AG09309 (cell line): ENCODE data around the gene WDR27.

Experiments
- DNase-seq: peaks from one replicate; pipeline ENCODE4 v3.0.0-alpha.2; 2010; ENCODE audit warnings: low read depth
- H3K4me3 ChIP-seq: 2 replicates; pipeline ENCODE4 v1.5.1; 2011; ENCODE audit warnings: mild to moderate bottlenecking, low read depth, low read length, moderate library complexity; ENCODE audit not compliant: control insufficient read depth
- TF ChIP-seq, protein P1 (sequence below): IDR thresholded peaks from 2 replicates; pipeline ENCODE4 v1.5.1; 2011; ENCODE audit warnings: mild to moderate bottlenecking, low read depth, low read length, inconsistent platforms; ENCODE audit not compliant: insufficient read depth, control insufficient read depth; ENCODE audit errors: missing control alignments

WDR27 gene

DNA sequence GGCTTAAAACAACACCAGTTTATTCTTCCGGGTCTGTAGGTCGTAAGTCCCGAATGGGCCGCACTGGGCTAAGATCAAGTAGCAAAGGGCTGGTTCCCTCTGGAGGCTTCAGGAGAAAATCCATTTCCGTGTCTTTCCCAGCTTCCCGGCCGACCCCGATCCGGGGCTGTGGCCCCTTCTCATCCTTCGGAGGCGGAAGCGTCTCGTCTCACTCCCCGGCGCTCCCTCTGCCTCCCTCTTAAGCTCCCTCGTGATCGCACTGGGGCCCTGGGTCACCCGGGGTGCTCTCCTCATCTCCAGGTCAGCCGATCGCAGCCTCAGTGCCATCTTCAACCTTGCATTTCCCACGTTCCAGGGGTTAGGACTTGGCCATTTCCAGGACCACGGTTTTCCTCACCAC is 199.4 kb downstream of the WDR27 start:
- no peak overlapping the region for H3K4me3 ChIP-seq
- TF ChIP-seq, protein P1, sequence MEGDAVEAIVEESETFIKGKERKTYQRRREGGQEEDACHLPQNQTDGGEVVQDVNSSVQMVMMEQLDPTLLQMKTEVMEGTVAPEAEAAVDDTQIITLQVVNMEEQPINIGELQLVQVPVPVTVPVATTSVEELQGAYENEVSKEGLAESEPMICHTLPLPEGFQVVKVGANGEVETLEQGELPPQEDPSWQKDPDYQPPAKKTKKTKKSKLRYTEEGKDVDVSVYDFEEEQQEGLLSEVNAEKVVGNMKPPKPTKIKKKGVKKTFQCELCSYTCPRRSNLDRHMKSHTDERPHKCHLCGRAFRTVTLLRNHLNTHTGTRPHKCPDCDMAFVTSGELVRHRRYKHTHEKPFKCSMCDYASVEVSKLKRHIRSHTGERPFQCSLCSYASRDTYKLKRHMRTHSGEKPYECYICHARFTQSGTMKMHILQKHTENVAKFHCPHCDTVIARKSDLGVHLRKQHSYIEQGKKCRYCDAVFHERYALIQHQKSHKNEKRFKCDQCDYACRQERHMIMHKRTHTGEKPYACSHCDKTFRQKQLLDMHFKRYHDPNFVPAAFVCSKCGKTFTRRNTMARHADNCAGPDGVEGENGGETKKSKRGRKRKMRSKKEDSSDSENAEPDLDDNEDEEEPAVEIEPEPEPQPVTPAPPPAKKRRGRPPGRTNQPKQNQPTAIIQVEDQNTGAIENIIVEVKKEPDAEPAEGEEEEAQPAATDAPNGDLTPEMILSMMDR: no peak
- DNase-seq: no peak

DNA sequence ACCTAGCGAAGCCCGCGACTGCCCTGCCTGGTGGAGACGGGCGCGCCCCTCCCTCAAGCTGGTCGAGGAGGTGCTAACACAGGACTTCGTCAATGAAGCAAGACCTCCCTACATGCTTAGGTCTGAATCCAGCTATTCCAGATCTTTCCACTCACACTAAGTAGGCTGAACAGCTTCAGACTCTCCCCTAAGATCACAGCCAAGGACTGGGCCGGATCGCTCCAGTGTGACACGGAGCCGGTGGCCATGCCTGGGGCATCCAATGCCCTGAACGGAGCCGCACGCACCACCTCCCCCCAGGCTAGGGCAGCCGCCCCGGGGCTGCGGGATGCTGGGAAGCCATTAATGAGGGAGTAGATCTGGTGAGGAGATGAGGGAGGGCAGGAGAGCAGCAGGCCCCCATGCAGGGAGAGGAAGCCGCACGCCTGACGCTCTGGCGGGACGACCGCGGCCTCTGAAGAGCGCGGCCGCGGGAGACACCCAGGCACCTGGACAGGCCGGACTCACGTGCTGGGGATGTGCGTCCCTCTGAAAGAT is 200.0 kb downstream of the WDR27 start:
- no peak overlapping the region for H3K4me3 ChIP-seq
- TF ChIP-seq, protein P1: no peak
- no peak for DNase-seq

DNA sequence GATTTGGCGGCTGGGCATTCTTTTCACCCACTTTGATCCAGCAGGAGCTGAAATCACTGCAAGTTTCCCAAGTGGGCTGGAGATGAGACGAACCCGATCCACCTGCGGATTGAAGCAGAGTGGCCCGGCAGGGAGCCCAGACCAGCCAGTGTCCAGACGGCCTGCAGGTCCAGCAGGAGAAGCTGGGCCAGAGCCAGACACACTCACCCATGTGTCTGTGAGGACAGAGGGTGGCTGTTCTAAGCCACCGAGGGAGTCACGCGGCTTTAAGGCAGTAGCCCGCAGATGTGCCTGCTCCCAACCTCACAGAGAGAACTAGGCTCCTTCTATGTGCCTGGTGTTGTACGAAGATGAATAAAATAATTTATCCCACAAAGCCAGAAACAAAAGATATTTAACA is 200.7 kb downstream of the WDR27 start:
- TF ChIP-seq, protein P1: no peak
- no peak overlapping the region for H3K4me3 ChIP-seq

DNA sequence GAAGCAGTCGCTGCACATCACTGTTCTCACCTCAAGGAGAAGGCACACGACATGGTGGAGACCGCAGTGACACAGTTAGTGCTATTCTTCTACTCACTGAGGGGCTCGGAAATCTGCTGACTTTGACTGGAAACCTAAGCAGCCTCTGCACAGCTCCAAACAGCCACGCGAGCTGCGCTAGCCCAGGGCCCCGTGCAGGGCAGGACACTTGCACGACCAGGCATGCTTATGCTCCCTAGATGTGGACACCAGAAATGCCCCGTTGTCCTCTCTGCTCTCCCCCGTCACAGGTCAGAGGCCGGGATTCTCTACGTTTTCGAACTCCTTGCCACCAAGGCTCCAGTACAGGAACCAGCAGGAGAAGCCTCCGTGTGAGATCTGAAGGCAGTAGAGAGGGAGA is 201.1 kb downstream of the WDR27 start:
- H3K4me3 ChIP-seq: no peak overlapping the region
- TF ChIP-seq, protein P1: no peak
- DNase-seq: no peak

More for the DNA sequence above, 200.7 kb downstream of the WDR27 start:
- DNase-seq: no peak

DNA sequence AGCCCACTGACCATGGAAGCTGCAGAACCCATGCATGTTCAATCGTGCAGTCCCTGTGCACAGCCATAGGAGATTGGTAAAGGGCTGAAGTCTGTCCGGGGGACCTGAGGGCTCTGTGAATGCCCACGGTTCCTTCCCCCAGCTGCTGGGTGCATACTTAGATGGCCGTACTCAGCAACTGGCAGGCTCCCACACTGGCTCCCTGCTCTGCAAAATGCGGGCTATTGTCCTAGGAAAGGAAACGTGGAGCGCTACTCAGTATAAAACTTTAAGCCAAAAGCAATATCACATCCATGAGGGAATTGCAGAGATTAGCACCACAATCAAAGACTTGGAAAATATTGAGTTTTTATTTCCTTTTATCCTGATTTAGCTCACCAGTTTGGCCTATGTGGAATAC is 202.0 kb downstream of the WDR27 start:
- H3K4me3 ChIP-seq: no peak overlapping the region
- TF ChIP-seq, protein P1: no peak
- no peak for DNase-seq

DNA sequence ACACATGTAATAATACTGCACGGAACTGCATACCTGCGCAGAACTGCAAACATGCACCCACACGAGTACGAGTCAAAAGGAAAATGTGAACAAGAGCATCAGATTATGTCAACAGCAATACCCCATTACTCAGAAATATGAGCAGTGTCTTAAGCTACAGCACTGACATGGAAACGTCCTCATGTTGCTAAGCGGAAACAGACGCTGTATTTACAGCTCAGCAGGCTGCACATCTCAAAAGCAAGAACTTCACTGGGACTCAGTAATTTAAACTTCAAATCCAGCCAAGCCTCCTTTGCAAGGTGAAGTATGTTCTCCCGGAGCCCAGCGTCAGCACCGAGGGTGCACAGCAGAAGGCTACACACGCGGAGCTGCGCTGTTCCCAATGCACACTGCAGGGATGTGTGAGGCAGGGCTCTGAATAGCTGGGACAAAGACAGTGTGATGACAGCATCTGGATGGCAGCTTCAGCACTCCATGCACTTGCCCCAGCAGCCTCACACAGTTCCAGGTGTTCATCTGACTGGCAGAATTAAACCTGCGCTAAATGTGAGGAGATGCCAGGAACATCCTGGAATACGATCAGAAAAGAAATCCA is 202.8 kb downstream of the WDR27 start:
- DNase-seq: no peak
- TF ChIP-seq, protein P1: no peak
- H3K4me3 ChIP-seq: no peak overlapping the region
